Subcutaneous adipose tissue (tissue), 4 donors: ENCODE data around the gene PITPNB. TPM values are rescaled to one million over a fixed set of nuclear protein-coding genes. Genes with fewer than 3 reads are reported as not detected.

ENCODE experiments used
- CTCF ChIP-seq: fragments of 450-650 bp; IDR thresholded peaks from one replicate; pipeline ENCODE4 v1.5.1; 2016; ENCODE audit warnings: low read depth, mild to moderate bottlenecking, control low read depth, antibody characterized with exemption, moderate library complexity
- total RNA-seq, 4 donors: library from RNA; depleted of rRNA; stranded (reverse); fragments of >200 nt; gene quantifications; one replicate each; pipeline ENCODE4 v1.1.0, GENCODE V29; 2016

PITPNB gene
- total RNA-seq, 4 donors from 2014 or later, result 43.5 to 89.3 (median 46.5) TPM

DNA sequence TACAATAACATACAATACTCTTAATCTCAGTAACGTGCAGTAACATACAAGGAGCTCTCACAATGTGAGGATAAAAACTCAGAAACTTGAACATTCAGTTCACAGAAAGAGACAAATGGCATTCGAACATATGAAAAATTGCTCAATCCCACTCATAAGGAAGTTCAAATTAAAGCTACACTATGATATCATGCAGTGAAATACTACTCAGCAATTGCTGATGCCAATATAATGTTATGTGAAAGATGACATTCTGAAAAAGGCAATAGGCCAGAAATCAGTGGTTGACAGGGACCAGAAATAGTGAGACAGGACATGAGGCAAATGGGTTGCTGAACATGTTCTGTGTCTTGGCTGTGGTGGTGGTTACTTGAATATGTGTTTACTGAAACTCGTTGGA is 33.7 kb upstream of the PITPNB start:
- no peak for TF ChIP-seq CTCF

DNA sequence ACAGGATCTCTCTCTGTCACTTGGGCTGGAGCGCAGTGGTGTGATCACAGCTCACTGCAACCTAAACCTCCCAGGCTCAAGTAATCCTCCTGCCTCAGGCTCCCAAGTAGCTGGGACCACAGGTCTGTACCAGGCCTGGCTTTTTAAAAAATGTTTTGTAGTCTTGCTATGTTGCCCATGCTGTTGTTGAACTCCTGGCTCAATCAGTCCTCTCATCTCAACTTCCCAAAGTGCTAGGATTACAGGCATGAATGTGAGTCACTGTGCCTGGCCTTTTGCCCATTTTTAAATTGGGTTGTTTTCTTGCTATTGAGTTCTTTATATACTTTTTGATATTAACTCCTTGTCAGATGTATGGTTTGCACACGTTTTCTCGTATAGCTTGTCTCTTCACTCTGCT is 33.0 kb upstream of the PITPNB start:
- no peak for TF ChIP-seq CTCF

GRCh38 chr22:27949421-27949820 is 30.4 kb upstream of the PITPNB start:
- no peak for TF ChIP-seq CTCF

- TF ChIP-seq CTCF, result no peak
Measured at GRCh38 chr22:27948569-27948968, 29.5 kb upstream of the PITPNB start.

- no peak for TF ChIP-seq CTCF
Measured at GRCh38 chr22:27947448-27947847, 28.4 kb upstream of the PITPNB start.

DNA sequence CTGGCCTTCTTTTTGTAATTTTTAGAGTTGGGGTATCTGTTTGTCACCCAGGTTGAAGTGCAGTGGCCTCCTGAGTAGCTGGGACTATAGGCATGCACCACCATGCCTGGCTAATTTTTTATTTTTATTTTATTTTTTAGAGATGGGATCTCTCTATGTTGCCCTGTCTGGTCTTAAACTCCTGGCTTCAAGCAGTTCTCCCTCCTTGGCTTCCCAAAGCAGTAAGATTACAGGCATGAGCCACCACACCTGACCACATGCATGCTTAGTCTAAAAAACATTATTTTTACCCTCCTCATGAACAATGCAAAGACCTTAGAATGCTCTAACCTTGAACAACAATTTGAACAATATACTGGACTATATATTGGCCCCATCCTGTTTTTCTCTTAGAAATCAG is 22.1 kb upstream of the PITPNB start:
- TF ChIP-seq CTCF, result no peak

DNA sequence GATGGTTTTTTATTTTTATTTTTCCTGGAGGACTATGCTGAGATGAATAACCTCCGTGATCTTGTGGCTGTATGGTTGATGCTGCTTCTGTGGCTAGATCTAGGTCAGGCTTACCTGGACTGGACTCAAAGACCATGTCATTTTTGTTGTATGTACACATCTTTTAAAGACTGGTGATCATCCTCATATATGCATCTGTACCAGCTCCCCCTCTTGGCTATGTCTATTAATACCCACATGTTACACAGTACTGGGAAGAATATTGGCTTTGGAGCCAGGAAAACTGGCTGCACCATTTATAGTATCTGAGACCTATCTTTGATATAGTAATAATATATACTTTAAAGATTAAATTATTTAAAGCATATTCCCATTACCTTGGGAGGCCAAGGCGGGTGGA is 18.4 kb upstream of the PITPNB start:
- no peak for TF ChIP-seq CTCF
